Measurements from ENCODE around the gene ANKRD55.

Gene ANKRD55

DNA sequence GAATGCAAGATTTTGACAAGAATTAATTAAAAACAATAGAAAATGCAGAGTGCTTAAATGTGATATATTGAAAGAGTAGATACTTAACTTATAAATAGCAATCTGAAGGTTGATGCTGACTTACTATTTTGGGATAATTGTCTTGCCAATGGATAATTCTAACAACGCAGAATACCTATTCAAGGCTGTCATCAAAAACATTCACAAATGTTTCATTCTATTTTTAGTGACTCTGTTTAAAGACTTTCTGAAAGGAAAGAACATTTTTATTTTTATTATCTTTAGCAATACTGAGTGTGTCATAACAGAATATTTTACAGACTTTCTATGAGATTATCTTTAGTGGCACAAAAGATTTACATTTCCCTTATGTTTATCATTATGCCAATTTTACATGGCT, 38.1 kb downstream of the ANKRD55 start:
- Mint-ChIP-seq H3K27me3 (no peaks in the 10 kb centered on the region), H3K4me1 (no peaks in the 10 kb centered on the region), H3K9me3 (no peaks in the 10 kb centered on the region), H3K36me3 (ENCODE audit: insufficient read depth) (no peaks in the 10 kb centered on the region), H3K4me3 (no peak overlapping the region), H3K27ac (ENCODE audit: low read depth) (no peak overlapping the region)
- DNase-seq (ENCODE audit: low spot score in 2 of 2), result no peak
- ATAC-seq (replicated peaks; ENCODE audit: extremely low read depth, poor library complexity, severe bottlenecking), result no peak

DNA sequence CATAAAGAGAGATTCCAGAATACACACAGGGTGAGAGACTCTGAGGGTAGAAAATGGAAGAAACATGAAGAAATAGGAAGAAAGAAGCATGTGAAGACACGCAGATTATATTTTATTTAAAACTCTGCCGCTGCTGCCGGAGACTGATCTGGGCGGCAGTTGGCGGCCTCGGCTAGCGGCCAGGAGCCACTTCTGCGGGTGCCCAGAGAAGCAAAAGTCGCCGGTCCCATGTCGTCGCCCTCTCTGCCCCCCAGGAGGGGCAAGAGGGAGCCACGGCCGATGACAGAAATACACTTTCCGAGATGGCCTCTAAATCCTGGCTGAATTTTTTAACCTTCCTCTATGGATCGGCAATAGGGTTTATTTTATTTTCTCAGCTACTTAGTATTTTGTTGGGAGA, 40.9 kb downstream of the ANKRD55 start:
- H3K36me3 Mint-ChIP-seq (ENCODE audit: insufficient read depth), result no peaks in the 10 kb centered on the region
- no peak overlapping the region for H3K27ac Mint-ChIP-seq (ENCODE audit: low read depth)
- ATAC-seq (replicated peaks; ENCODE audit: extremely low read depth, poor library complexity, severe bottlenecking) (no peak), DNase-seq (ENCODE audit: low spot score in 2 of 2) (no peak)
- no peaks in the 10 kb centered on the region for H3K9me3 Mint-ChIP-seq
- no peak overlapping the region for H3K4me3 Mint-ChIP-seq
- no peaks in the 10 kb centered on the region for H3K4me1 Mint-ChIP-seq
- H3K27me3 Mint-ChIP-seq, result no peaks in the 10 kb centered on the region

DNA sequence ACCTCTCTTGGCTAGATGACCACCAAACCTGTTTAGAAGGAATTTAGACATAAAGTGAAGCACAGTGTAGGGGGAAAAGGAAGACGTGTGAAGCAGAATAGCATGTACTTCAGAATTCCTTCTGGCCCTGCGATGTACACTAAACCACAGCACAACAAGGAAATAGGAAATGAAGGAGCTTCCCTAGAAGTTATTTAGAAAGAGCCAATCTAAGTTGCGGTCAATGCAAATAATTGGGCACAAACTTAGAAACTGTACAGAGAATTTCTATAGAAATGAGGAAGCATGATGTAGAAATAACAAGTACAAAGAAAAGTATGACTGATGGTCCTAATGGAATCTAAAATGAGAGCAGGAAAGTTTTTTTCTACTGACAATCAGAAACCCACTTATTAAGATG, 41.5 kb downstream of the ANKRD55 start:
- Mint-ChIP-seq H3K27me3 (no peaks in the 10 kb centered on the region), H3K36me3 (ENCODE audit: insufficient read depth) (no peaks in the 10 kb centered on the region), H3K27ac (ENCODE audit: low read depth) (no peak overlapping the region), H3K4me3 (no peak overlapping the region), H3K4me1 (no peaks in the 10 kb centered on the region), H3K9me3 (no peaks in the 10 kb centered on the region)
- DNase-seq (ENCODE audit: low spot score in 2 of 2), result no peak
- no peak for ATAC-seq (replicated peaks; ENCODE audit: extremely low read depth, poor library complexity, severe bottlenecking)

DNA sequence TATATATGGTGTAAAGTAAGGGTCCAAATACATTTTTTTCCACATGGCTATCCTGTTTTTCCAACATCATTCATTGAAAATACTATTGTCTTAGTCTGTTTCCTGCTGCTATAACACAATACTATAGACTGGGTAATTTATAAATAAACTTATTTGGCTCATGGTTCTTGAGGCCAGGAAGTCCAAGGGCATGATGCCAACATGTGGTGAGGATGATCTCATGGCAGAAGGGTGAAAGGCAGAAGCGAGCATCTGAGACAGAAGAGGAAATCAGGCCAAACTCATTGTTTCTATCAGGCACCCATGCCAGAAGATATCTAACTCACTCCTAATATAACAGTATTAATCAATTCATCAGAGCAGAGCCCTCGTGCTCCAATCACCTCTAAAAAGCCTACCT, 42.6 kb downstream of the ANKRD55 start:
- DNase-seq (ENCODE audit: low spot score in 2 of 2) (peak in 1 of 2 donors; percentile 12), ATAC-seq (replicated peaks; ENCODE audit: extremely low read depth, poor library complexity, severe bottlenecking) (peak; percentile 46)
- Mint-ChIP-seq H3K9me3 (no peaks in the 10 kb centered on the region), H3K27me3 (no peaks in the 10 kb centered on the region), H3K36me3 (ENCODE audit: insufficient read depth) (no peaks in the 10 kb centered on the region), H3K27ac (ENCODE audit: low read depth) (no peak overlapping the region), H3K4me3 (no peak overlapping the region), H3K4me1 (no peaks in the 10 kb centered on the region)

DNA sequence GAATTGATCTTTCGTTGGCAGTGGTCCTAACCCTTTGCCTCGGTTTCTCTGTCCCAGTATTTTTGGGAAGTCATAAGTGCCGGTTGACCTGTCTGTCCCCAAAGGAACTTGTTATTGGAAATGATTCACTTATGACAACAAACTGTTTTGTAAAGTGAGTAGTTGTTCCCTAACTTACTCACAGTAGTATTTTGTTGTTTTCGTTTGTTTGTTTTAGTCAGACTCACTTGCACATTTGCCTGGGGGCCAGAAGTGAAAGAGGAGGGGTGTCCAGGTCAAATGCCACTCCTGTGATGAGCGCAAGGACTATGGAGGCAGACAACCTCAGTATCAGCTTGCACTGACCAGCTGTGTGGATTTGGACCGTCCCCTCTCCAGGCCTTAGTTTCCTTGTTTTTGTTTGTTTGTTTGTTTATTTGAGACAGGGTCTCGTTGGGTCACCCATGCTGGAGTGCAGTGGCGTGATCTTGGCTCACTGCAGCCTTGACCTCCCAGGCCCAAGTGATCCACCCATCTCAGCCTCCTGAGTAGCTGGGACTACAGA, 47.3 kb downstream of the ANKRD55 start:
- H3K4me3 Mint-ChIP-seq, result no peak overlapping the region
- H3K4me1 Mint-ChIP-seq, result no peaks in the 10 kb centered on the region
- peaks cover 3% of the 10 kb centered on the region for H3K36me3 Mint-ChIP-seq (ENCODE audit: insufficient read depth)
- ATAC-seq (replicated peaks; ENCODE audit: extremely low read depth, poor library complexity, severe bottlenecking), result no peak
- no peaks in the 10 kb centered on the region for H3K9me3 Mint-ChIP-seq
- peaks cover 9% of the 10 kb centered on the region for H3K27me3 Mint-ChIP-seq
- no peak overlapping the region for H3K27ac Mint-ChIP-seq (ENCODE audit: low read depth)
- DNase-seq (ENCODE audit: low spot score in 2 of 2), result no peak

DNA sequence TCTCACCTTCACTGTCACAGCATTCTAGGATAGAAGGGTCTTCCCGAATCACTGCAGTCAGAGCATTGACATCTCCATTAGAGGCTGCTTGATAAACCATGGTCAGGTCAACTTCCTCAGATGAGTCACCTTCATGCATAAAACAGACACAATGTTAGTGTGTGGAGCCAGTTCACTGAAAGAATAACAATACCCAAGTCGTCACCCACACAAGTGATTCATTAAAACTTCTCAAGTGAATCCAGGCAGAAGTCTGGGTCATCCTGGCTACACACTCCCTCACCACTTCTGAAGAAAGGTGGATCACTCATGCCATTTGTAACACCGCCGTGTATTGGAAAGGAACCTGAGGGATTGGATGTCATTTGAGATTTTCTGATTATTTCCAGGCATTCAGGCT, 49.6 kb downstream of the ANKRD55 start:
- H3K4me3 Mint-ChIP-seq, result no peak overlapping the region
- peaks cover 9% of the 10 kb centered on the region for H3K27me3 Mint-ChIP-seq
- peaks cover 3% of the 10 kb centered on the region for H3K36me3 Mint-ChIP-seq (ENCODE audit: insufficient read depth)
- ATAC-seq (replicated peaks; ENCODE audit: extremely low read depth, poor library complexity, severe bottlenecking) (no peak), DNase-seq (ENCODE audit: low spot score in 2 of 2) (no peak)
- H3K4me1 Mint-ChIP-seq, result no peaks in the 10 kb centered on the region
- H3K27ac Mint-ChIP-seq (ENCODE audit: low read depth), result no peak overlapping the region
- no peaks in the 10 kb centered on the region for H3K9me3 Mint-ChIP-seq

DNA sequence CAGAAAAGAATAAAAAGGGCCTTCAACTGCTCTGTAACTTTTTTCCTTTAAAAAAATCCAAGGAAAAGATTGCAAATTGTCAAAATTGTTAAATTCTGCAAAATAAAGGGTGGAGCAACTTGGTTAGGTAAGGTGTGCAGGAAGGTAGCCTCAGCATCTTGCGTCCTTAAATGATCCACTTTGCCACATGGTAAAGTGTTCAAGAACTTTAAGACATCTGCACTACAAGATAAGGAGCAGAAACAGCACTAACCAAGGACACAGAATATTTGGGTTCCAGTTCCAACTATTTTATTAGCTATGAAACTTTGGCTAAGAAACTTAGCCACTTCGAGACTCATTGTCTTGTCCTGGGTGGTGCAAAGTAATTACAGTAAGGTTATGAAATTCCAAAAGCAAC, 53.7 kb downstream of the ANKRD55 start:
- Mint-ChIP-seq H3K4me1 (no peaks in the 10 kb centered on the region), H3K27ac (ENCODE audit: low read depth) (no peak overlapping the region), H3K36me3 (ENCODE audit: insufficient read depth) (peaks cover 3% of the 10 kb centered on the region), H3K9me3 (no peaks in the 10 kb centered on the region), H3K4me3 (no peak overlapping the region), H3K27me3 (peaks cover 18% of the 10 kb centered on the region)
- DNase-seq (ENCODE audit: low spot score in 2 of 2) (no peak), ATAC-seq (replicated peaks; ENCODE audit: extremely low read depth, poor library complexity, severe bottlenecking) (no peak)

GRCh38 chr5:56178823-56179222, 54.3 kb downstream of the ANKRD55 start:
- H3K36me3 Mint-ChIP-seq (ENCODE audit: insufficient read depth), result peaks cover 3% of the 10 kb centered on the region
- H3K4me3 Mint-ChIP-seq, result no peak overlapping the region
- H3K27me3 Mint-ChIP-seq, result peaks cover 18% of the 10 kb centered on the region
- no peaks in the 10 kb centered on the region for H3K4me1 Mint-ChIP-seq
- no peak for DNase-seq (ENCODE audit: low spot score in 2 of 2)
- no peak for ATAC-seq (replicated peaks; ENCODE audit: extremely low read depth, poor library complexity, severe bottlenecking)
- H3K9me3 Mint-ChIP-seq, result no peaks in the 10 kb centered on the region
- H3K27ac Mint-ChIP-seq (ENCODE audit: low read depth), result no peak overlapping the region

- Mint-ChIP-seq H3K36me3 (ENCODE audit: insufficient read depth) (no peaks in the 10 kb centered on the region), H3K9me3 (no peaks in the 10 kb centered on the region), H3K27ac (ENCODE audit: low read depth) (no peak overlapping the region), H3K4me3 (no peak overlapping the region), H3K4me1 (no peaks in the 10 kb centered on the region), H3K27me3 (peaks cover 30% of the 10 kb centered on the region)
- DNase-seq (ENCODE audit: low spot score in 2 of 2) (no peak), ATAC-seq (replicated peaks; ENCODE audit: extremely low read depth, poor library complexity, severe bottlenecking) (no peak)
Measured at GRCh38 chr5:56176871-56177533, 56.1 kb downstream of the ANKRD55 start.

- Mint-ChIP-seq H3K36me3 (ENCODE audit: insufficient read depth) (no peaks in the 10 kb centered on the region), H3K9me3 (no peaks in the 10 kb centered on the region), H3K27ac (ENCODE audit: low read depth) (no peak overlapping the region), H3K4me1 (no peaks in the 10 kb centered on the region), H3K27me3 (peaks cover 37% of the 10 kb centered on the region), H3K4me3 (no peak overlapping the region)
- ATAC-seq (replicated peaks; ENCODE audit: extremely low read depth, poor library complexity, severe bottlenecking), result no peak
- no peak for DNase-seq (ENCODE audit: low spot score in 2 of 2)
Measured at GRCh38 chr5:56176155-56176798, 56.9 kb downstream of the ANKRD55 start.

GRCh38 chr5:56175488-56175887, 57.6 kb downstream of the ANKRD55 start:
- DNase-seq (ENCODE audit: low spot score in 2 of 2) (no peak), ATAC-seq (replicated peaks; ENCODE audit: extremely low read depth, poor library complexity, severe bottlenecking) (no peak)
- H3K36me3 Mint-ChIP-seq (ENCODE audit: insufficient read depth), result no peaks in the 10 kb centered on the region
- H3K27me3 Mint-ChIP-seq, result peaks cover 45% of the 10 kb centered on the region
- no peak overlapping the region for H3K4me3 Mint-ChIP-seq
- H3K4me1 Mint-ChIP-seq, result no peaks in the 10 kb centered on the region
- H3K9me3 Mint-ChIP-seq, result no peaks in the 10 kb centered on the region
- H3K27ac Mint-ChIP-seq (ENCODE audit: low read depth), result no peak overlapping the region

GRCh38 chr5:56175021-56175420, 58.1 kb downstream of the ANKRD55 start:
- Mint-ChIP-seq H3K4me3 (no peak overlapping the region), H3K27me3 (peaks cover 50% of the 10 kb centered on the region)

GRCh38 chr5:56172241-56172640, 60.9 kb downstream of the ANKRD55 start:
- Mint-ChIP-seq H3K27me3 (peaks cover 54% of the 10 kb centered on the region), H3K27ac (ENCODE audit: low read depth) (no peak overlapping the region), H3K9me3 (no peaks in the 10 kb centered on the region), H3K36me3 (ENCODE audit: insufficient read depth) (no peaks in the 10 kb centered on the region), H3K4me1 (no peaks in the 10 kb centered on the region), H3K4me3 (no peak overlapping the region)
- ATAC-seq (replicated peaks; ENCODE audit: extremely low read depth, poor library complexity, severe bottlenecking) (no peak), DNase-seq (ENCODE audit: low spot score in 2 of 2) (no peak)

More at GRCh38 chr5:56175021-56175420, 58.1 kb downstream of the ANKRD55 start:
- Mint-ChIP-seq H3K36me3 (ENCODE audit: insufficient read depth) (no peaks in the 10 kb centered on the region), H3K9me3 (no peaks in the 10 kb centered on the region), H3K27ac (ENCODE audit: low read depth) (no peak overlapping the region), H3K4me1 (no peaks in the 10 kb centered on the region)
- no peak for ATAC-seq (replicated peaks; ENCODE audit: extremely low read depth, poor library complexity, severe bottlenecking)
- DNase-seq (ENCODE audit: low spot score in 2 of 2), result no peak
